Measurements from ENCODE around the gene STAG2.

GRCh38 chrX:123923211-123923610 lies 38.3 kb upstream of the STAG2 start:
- no peak for TF ChIP-seq POLR2A (IDR thresholded peaks at IDR 0.05; ENCODE audit: low read depth, low read length)
- no peak for TF ChIP-seq POLR2AphosphoS5 (IDR thresholded peaks at IDR 0.05; ENCODE audit: low read depth, low read length)
- TF ChIP-seq TAF1 (IDR thresholded peaks at IDR 0.05; ENCODE audit: borderline replicate concordance, low read depth, low read length): no peak
